Astrocyte of the cerebellum (primary cell): ENCODE data around the gene TBX21.

Source experiments
- DNase-seq: peaks from one replicate; pipeline ENCODE4 v3.0.0-alpha.2; 2011; ENCODE audit warnings: low read depth
- H3K4me3 ChIP-seq: 2 replicates; pipeline ENCODE4 v1.5.1; 2011; ENCODE audit warnings: mild to moderate bottlenecking, low read depth, low read length, moderate library complexity
- in situ Hi-C: cut with HindIII; loops from 2 replicates; pipeline ENCODE4 v1.10.0; 2017; ENCODE audit warnings: low sequenced_read_pairs
- TF ChIP-seq, protein P1 (sequence below): IDR thresholded peaks from 2 replicates; pipeline ENCODE4 v1.5.1; 2012; ENCODE audit warnings: low read length, low read depth, moderate library complexity, mild to moderate bottlenecking; ENCODE audit errors: missing control alignments

TBX21 gene

DNA sequence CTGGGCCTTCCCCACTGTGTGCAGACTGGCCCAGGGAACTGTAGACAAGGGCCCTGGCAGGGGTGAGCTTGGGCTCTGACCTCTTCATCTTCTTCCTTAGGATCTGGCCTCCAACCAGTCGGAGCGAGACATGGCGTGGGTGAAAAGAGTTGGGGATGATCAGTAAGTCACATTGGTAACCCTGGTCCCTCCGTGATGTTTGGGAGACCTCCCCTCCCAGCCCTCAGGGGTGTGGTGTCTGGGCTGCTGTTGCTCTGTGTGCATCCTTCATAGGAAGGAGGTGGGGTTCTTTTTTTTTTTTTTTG lies 33.5 kb upstream of the TBX21 start:
- in situ Hi-C loops, result no loop called here
- H3K4me3 ChIP-seq, result no peak overlapping the region
- TF ChIP-seq, protein P1, sequence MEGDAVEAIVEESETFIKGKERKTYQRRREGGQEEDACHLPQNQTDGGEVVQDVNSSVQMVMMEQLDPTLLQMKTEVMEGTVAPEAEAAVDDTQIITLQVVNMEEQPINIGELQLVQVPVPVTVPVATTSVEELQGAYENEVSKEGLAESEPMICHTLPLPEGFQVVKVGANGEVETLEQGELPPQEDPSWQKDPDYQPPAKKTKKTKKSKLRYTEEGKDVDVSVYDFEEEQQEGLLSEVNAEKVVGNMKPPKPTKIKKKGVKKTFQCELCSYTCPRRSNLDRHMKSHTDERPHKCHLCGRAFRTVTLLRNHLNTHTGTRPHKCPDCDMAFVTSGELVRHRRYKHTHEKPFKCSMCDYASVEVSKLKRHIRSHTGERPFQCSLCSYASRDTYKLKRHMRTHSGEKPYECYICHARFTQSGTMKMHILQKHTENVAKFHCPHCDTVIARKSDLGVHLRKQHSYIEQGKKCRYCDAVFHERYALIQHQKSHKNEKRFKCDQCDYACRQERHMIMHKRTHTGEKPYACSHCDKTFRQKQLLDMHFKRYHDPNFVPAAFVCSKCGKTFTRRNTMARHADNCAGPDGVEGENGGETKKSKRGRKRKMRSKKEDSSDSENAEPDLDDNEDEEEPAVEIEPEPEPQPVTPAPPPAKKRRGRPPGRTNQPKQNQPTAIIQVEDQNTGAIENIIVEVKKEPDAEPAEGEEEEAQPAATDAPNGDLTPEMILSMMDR, result no peak
- no peak for DNase-seq

DNA sequence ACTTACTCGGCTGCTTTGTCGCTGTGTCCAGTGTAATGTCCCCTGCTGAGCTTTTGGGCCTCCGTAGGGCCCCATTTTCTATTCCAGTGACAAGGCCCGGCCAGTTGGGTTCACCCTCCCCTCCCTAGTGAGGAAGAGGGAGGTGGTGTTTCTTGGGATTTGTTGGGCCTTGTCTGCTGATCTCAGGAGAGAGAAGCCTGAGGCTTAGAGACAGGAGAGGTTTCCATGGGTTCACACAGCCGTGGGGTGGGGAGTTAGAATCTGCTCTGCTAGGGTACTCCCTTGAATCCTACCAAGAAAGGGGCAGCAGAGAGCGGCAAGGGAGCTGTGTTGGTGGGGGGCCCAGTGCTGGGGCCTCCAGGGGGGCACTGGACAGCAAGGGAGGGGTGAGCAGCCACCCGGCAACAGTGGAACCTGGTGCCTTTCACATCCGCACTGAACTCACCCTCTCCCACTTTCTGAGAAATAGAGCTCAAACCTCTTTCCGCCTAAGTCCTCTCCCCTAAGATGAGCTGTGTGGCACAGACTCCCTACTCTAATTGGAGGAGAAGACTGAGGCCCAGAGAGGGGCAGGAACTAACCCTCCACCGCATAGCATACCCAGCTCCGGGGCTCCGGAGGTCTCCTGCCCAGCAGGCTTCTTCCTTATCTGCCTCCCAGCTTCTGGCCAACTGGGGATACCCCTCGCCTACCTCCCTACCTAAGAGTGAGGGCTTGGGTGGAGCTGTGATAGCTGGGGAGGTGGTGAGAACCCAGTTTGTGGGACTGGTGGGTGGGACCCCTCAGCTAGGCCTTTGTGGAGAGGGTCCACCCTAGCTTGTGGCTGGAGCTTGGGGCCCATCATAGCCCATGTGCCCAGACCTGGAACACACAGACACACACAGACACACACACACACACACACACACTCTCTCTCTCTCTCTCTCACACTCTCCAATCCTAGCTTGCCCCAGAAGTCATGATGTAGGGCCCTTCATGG lies 32.3 kb upstream of the TBX21 start:
- in situ Hi-C loops, result no loop called here
- no peak overlapping the region for H3K4me3 ChIP-seq
- no peak for DNase-seq
- TF ChIP-seq, protein P1, result no peak

DNA sequence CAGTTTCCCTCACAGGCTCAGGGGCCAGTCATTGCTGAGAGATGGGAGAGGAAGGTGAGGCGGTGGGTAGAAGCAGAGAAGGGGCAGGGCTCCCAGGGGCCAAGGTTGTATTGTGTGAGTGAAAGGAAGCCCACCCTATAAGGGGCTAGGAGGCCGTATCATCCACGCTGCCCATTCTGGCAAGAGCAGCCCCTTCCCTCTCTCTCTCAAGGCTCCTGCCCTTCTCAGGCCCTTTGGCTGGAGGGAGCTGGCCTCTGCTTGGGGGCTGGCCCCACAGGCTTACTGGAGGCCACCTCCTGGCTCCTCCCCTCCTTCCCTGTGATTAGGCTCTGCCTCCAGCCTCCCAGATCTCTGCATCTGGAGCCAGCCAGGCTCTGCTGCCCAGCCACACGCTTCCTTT lies 31.4 kb upstream of the TBX21 start:
- no peak for DNase-seq
- TF ChIP-seq, protein P1, result no peak
- in situ Hi-C loops, result no loop called here
- H3K4me3 ChIP-seq, result no peak overlapping the region

DNA sequence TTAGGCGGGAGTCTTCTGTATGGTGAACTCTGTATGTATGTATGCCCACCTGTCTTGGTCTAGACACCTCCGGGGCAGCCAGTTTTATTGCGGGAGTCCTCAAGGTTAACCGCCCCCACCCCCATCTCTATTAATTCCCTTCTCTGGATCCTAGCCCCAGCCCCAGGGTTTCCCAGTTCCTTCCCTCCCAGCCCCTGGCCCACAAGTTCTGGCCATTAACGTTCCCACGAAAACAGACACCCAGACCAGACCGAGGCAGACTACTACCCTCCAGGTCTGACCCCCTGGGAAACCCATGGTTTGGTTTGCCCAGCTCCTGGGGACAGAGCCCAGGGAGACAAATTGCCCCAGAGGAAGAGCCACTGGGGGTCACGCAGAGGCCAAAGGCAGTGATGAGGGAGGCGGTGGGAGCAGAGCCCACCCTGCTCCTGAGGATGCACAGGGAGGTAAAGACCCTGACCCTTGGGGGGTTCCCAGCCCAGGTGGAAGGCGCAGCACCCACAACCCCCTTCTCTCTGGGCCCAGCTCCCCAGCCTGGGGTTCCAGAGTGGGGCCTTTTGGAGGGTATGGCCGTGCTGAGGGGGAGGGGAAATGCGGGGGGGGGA lies 30.5 kb upstream of the TBX21 start:
- no peak for DNase-seq
- in situ Hi-C loops, result no loop called here
- TF ChIP-seq, protein P1, result no peak
- H3K4me3 ChIP-seq, result no peak overlapping the region

DNA sequence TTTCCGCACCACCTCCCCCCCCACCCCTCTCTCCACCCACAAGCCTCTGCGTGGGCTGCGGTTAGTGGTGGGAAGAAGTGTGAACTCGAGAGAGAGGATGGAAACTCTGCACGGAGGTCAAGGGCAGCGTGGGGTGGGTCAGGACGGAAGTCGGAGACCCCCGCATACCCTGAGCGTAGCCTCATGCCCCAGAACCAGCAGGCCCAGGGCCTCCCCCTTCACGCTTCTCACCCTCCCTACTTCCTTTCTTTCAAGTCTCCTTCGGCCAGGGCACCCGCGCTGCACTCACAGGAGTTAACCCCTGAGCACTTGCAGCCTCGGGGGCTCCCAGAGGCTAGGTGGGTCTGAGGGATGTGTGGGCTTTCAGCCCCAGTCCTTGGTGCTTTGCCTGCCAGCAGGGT lies 29.8 kb upstream of the TBX21 start:
- in situ Hi-C loops, result no loop called here
- TF ChIP-seq, protein P1, result no peak
- no peak overlapping the region for H3K4me3 ChIP-seq
- no peak for DNase-seq

DNA sequence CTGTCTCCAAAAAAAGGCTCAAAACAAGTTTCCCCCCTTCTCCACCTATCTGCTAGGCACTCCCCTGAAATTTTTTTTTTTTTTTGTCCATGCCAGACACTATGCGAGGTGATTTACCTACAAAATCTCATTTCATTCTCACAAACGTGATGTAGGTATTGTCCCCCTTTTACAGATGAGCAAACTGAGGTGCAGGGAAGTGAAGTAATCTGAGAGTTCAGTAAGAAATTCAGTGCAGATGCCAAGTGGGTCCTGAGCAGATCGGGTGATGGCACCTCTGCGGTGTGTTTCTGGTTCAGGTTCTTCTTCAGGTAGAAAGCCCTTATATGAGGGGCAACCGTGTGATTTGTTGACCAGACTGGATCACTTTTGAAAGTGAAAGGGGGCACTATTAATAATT lies 29.4 kb upstream of the TBX21 start:
- TF ChIP-seq, protein P1, result no peak
- in situ Hi-C loops, result no loop called here
- no peak for DNase-seq
- no peak overlapping the region for H3K4me3 ChIP-seq
